ENCODE results near the gene HEATR5A.

The HEATR5A gene

DNA sequence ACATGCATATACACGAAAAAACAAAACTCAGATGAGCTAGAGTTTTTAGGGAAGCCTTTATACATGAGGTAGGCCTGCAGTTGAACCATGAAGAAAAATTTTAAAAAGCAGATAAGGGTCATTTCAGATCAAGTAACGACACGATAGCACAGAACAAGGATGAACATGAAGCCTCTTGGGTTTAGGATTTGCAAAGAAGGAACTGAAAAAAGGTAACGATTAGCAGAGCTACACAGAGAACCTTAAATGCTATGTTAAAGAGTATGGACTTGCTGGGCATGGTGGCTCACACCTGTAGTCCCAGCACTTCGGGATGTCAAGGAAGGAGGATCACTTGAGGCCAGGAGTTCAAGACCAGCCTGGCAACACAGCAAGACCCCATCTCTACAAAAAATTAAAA, 116.7 kb downstream of the HEATR5A start:
- no peak overlapping the region for H3K27ac ChIP-seq
- no peaks in the 10 kb centered on the region for H3K9me3 ChIP-seq
- peaks cover 100% of the 10 kb centered on the region for H3K36me3 ChIP-seq
- no peaks in the 10 kb centered on the region for H3K4me1 ChIP-seq (ENCODE audit: control insufficient read depth in 1 of 2, insufficient read depth in 1 of 2, low read depth in 1 of 2, low read length in 1 of 2)
- no peak for TF ChIP-seq CTCF (IDR thresholded peaks at IDR 0.05)
- H3K27me3 ChIP-seq = no peaks in the 10 kb centered on the region
- H3K4me3 ChIP-seq (ENCODE audit: low read depth in 1 of 2, low read length in 1 of 2) = no peak overlapping the region

DNA sequence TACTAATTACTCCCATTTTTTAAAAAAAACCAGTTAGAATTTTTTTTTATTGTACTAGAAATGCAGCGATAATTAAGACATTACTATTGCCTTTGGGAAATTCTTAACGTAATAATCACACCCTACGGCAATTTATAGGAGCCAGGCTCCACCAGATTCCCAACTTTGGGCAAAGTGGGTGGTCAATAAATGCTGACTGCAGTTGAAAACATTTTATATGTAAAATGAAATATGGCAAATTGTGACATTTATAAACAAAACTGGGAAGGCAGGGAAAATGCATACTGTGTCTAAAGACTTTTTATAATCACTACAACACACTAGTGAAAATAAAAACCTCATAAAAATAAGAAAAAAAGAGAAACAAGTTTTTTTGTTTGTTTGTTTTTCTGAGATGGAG, 119.5 kb downstream of the HEATR5A start:
- TF ChIP-seq CTCF (IDR thresholded peaks at IDR 0.05) = no peak
- Histone ChIP-seq H3K4me1 (ENCODE audit: control insufficient read depth in 1 of 2, insufficient read depth in 1 of 2, low read depth in 1 of 2, low read length in 1 of 2) (no peaks in the 10 kb centered on the region), H3K27me3 (no peaks in the 10 kb centered on the region), H3K36me3 (peaks cover 97% of the 10 kb centered on the region), H3K9me3 (no peaks in the 10 kb centered on the region), H3K4me3 (ENCODE audit: low read depth in 1 of 2, low read length in 1 of 2) (no peak overlapping the region), H3K27ac (no peak overlapping the region)

GRCh38 chr14:31300296-31300695, 120.1 kb downstream of the HEATR5A start:
- no peak for TF ChIP-seq CTCF (IDR thresholded peaks at IDR 0.05)
- Histone ChIP-seq H3K9me3 (no peaks in the 10 kb centered on the region), H3K4me1 (ENCODE audit: control insufficient read depth in 1 of 2, insufficient read depth in 1 of 2, low read depth in 1 of 2, low read length in 1 of 2) (no peaks in the 10 kb centered on the region), H3K27me3 (no peaks in the 10 kb centered on the region), H3K36me3 (peaks cover 95% of the 10 kb centered on the region), H3K4me3 (ENCODE audit: low read depth in 1 of 2, low read length in 1 of 2) (no peak overlapping the region), H3K27ac (no peak overlapping the region)

GRCh38 chr14:31297701-31298344, 122.5 kb downstream of the HEATR5A start:
- no peak for TF ChIP-seq CTCF (IDR thresholded peaks at IDR 0.05)
- Histone ChIP-seq H3K27me3 (no peaks in the 10 kb centered on the region), H3K27ac (no peak overlapping the region), H3K4me1 (ENCODE audit: control insufficient read depth in 1 of 2, insufficient read depth in 1 of 2, low read depth in 1 of 2, low read length in 1 of 2) (no peaks in the 10 kb centered on the region), H3K36me3 (peaks cover 93% of the 10 kb centered on the region), H3K4me3 (ENCODE audit: low read depth in 1 of 2, low read length in 1 of 2) (no peak overlapping the region), H3K9me3 (no peaks in the 10 kb centered on the region)

- H3K27me3 ChIP-seq = no peaks in the 10 kb centered on the region
- no peak overlapping the region for H3K4me3 ChIP-seq (ENCODE audit: low read depth in 1 of 2, low read length in 1 of 2)
- no peaks in the 10 kb centered on the region for H3K4me1 ChIP-seq (ENCODE audit: control insufficient read depth in 1 of 2, insufficient read depth in 1 of 2, low read depth in 1 of 2, low read length in 1 of 2)
- H3K27ac ChIP-seq = no peak overlapping the region
- H3K9me3 ChIP-seq = no peaks in the 10 kb centered on the region
- peaks cover 93% of the 10 kb centered on the region for H3K36me3 ChIP-seq
- no peak for TF ChIP-seq CTCF (IDR thresholded peaks at IDR 0.05)
Measured at GRCh38 chr14:31297112-31297511, 123.2 kb downstream of the HEATR5A start.
